Mesothelial cell of epicardium (in vitro differentiated cells): ENCODE measurements around the gene PRRT1. TPM values are rescaled to one million over a fixed set of nuclear protein-coding genes. Genes with fewer than 3 reads are reported as not detected.
A peak's percentile ranks its signal among the peaks of the same experiment; 100 is the strongest.

Experiments used
- DNase-seq, 2 experiments: peaks; one replicate each; pipeline ENCODE4 v3.0.0; 2021; ENCODE audit warnings: low spot score in 2 of 2; ENCODE audit not compliant: unreplicated experiment in 2 of 2
- H3K27ac Mint-ChIP-seq: 2 replicates; pipeline ENCODE4 v1.8.0; 2021; ENCODE audit warnings: mixed read lengths
- H3K27me3 Mint-ChIP-seq: 2 replicates; pipeline ENCODE4 v1.8.0; 2021; ENCODE audit warnings: low read depth, mixed read lengths
- H3K36me3 Mint-ChIP-seq: 2 replicates; pipeline ENCODE4 v1.8.0; 2021; ENCODE audit warnings: mixed read lengths
- H3K4me1 Mint-ChIP-seq: 2 replicates; pipeline ENCODE4 v1.8.0; 2021; ENCODE audit warnings: mixed read lengths
- H3K4me3 Mint-ChIP-seq: 2 replicates; pipeline ENCODE4 v1.8.0; 2021; ENCODE audit warnings: mild to moderate bottlenecking, moderate library complexity, mixed read lengths
- H3K9me3 Mint-ChIP-seq: 2 replicates; pipeline ENCODE4 v1.8.0; 2021; ENCODE audit warnings: mixed read lengths
- total RNA-seq: library from RNA; stranded (reverse); gene quantifications from 3 replicates; pipeline ENCODE4 v1.2.1, GENCODE V29; 2021
- TF ChIP-seq, protein P1 (sequence below): fragments of 200-600 bp; sonication (generic); IDR thresholded peaks from one replicate; pipeline ENCODE4 v1.5.0; 2021; ENCODE audit warnings: antibody characterized with exemption; ENCODE audit not compliant: unreplicated experiment

The PRRT1 gene
- total RNA-seq, 1 donor from 2014 or later: 3.0 TPM

DNA sequence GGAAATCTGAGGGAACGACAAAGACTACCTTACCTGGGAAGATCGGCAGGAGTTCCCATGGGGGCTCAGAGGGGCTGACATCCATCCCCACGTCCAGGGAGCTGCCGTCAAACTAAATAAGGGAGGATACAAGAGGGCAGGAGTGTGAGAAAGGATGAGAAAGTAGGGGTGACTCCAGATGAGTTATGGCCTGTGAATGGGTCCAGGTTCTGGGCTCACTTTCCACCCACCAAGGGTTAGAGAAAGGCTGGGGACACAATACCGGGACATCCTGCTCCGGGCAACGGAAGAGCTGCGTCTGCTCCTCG, 24.4 kb downstream of the PRRT1 start:
- TF ChIP-seq, protein P1, sequence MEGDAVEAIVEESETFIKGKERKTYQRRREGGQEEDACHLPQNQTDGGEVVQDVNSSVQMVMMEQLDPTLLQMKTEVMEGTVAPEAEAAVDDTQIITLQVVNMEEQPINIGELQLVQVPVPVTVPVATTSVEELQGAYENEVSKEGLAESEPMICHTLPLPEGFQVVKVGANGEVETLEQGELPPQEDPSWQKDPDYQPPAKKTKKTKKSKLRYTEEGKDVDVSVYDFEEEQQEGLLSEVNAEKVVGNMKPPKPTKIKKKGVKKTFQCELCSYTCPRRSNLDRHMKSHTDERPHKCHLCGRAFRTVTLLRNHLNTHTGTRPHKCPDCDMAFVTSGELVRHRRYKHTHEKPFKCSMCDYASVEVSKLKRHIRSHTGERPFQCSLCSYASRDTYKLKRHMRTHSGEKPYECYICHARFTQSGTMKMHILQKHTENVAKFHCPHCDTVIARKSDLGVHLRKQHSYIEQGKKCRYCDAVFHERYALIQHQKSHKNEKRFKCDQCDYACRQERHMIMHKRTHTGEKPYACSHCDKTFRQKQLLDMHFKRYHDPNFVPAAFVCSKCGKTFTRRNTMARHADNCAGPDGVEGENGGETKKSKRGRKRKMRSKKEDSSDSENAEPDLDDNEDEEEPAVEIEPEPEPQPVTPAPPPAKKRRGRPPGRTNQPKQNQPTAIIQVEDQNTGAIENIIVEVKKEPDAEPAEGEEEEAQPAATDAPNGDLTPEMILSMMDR: no peak
- no peak for DNase-seq
- Mint-ChIP-seq H3K9me3 (no peaks in the 10 kb centered on the region), H3K36me3 (peaks cover 13% of the 10 kb centered on the region), H3K4me1 (peaks cover 30% of the 10 kb centered on the region), H3K4me3 (peak overlapping the region; percentile 98), H3K27ac (peak overlapping the region; percentile 98), H3K27me3 (no peaks in the 10 kb centered on the region)

DNA sequence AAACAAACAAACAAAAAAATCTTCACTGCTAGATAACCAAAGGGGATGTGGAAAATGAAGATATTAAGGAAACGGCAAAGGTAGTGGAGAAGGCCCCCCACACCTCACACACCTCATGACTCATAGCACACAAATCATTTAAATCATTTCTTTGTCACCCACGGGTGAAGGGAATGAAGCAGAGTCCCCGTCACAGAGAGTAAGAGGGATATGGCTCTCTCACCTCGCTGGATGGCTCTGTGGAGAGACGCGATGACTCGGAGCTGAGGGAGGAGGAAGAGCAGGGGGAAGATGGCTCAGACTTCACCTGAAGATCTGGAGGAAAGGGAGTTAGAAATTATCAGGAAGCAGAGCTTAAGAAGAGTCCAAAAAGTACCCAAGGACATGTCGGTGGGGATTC, 24.9 kb downstream of the PRRT1 start:
- peaks cover 30% of the 10 kb centered on the region for H3K4me1 Mint-ChIP-seq
- H3K27me3 Mint-ChIP-seq: no peaks in the 10 kb centered on the region
- H3K4me3 Mint-ChIP-seq: peak overlapping the region; percentile 98

DNA sequence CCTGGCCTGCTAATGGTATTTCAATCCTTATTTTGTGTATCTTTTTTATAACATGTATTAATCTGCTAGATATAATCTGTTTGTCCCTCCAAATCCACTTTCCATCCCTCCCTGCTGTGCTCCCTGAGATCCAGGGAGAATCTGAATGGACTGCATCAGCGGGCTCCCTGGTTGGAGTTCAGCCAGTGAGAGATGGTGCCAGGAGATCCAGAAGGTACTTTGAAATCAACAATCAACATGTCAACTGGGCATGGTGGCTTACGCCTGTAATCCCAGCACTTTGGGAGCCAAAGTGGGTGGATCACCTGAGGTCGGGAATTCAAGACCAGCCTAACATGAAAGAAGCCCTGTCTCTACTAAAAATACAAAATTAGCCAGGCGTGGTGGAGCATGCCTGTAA, 28.1 kb downstream of the PRRT1 start:
- Mint-ChIP-seq H3K9me3 (no peaks in the 10 kb centered on the region), H3K36me3 (peaks cover 27% of the 10 kb centered on the region), H3K4me1 (peaks cover 23% of the 10 kb centered on the region), H3K27me3 (no peaks in the 10 kb centered on the region), H3K27ac (no peak overlapping the region), H3K4me3 (no peak overlapping the region)
- DNase-seq: no peak
- TF ChIP-seq, protein P1: no peak

More for the DNA sequence above, 24.9 kb downstream of the PRRT1 start:
- TF ChIP-seq, protein P1: no peak
- H3K9me3 Mint-ChIP-seq: no peaks in the 10 kb centered on the region
- peaks cover 17% of the 10 kb centered on the region for H3K36me3 Mint-ChIP-seq
- no peak for DNase-seq
- H3K27ac Mint-ChIP-seq: peak overlapping the region; percentile 98

DNA sequence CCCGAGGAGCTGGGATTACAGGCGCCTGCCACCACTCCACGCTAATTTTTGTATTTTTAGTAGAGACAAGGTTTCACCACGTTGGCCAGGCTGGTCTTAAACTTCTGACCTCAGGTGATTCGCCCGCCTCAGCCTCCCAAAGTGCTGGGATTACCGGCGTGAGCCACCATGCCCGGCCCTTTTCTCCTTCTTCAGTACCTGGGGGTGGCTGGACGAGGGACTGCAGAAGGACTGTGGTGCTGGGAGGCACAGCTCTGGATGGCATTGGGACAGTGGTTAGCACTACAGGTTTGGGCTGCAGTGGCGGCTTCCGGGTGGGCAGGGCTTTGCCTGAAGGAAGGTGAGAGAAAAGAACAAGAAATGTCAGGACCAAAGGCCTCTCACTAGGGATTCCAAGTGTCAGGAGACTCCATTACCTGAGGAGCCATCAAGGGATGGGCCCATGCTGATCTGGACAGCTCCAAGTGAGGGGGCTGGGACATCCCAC, 31.1 kb downstream of the PRRT1 start:
- H3K4me3 Mint-ChIP-seq: no peak overlapping the region
- TF ChIP-seq, protein P1: no peak
- peaks cover 5% of the 10 kb centered on the region for H3K4me1 Mint-ChIP-seq
- no peak for DNase-seq
- no peaks in the 10 kb centered on the region for H3K27me3 Mint-ChIP-seq
- H3K27ac Mint-ChIP-seq: no peak overlapping the region
- H3K36me3 Mint-ChIP-seq: peaks cover 31% of the 10 kb centered on the region
- H3K9me3 Mint-ChIP-seq: no peaks in the 10 kb centered on the region

DNA sequence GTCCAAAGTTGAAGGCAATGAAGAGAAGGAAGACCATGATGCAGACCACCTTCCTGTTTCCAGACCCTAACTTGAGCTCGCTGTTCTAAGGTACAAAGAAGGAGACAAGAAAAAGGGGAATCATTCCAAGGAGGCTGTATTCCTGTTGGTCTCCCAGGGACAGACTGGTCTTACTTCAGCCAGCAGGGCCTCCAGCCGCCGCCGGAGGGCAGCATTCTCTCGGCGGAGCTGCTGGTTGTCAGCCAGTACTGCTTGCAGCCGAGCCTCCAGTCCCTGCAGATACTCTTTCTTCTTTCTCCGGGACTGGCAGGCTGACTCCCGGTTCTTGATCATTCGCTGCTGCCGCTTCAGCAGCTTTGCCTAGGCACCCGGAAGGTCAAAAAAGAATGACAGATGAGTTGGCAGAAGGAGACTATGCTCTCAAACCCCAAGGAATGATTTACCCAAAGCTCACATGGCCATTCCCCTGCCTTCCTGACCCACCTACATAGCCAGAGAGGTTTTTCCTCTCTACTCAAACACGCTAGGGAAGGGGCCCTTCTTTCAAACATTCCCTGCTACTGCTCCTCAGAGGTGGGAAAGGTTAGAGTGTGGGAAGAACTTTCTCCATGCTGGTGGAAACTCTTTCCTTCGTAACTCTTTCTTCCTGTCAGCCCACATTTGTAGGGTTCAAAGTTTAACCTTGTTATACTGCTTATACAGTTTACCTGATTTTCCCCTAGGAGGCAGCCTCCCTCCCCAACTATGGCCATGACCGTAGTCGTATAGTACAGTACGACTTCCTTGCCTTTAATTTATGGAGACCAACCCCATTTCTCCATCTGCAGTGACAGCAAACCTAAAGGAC, 32.7 kb downstream of the PRRT1 start:
- Mint-ChIP-seq H3K9me3 (no peaks in the 10 kb centered on the region), H3K4me1 (peaks cover 11% of the 10 kb centered on the region), H3K27ac (peak overlapping the region; percentile 85), H3K27me3 (no peaks in the 10 kb centered on the region), H3K36me3 (peaks cover 29% of the 10 kb centered on the region), H3K4me3 (no peak overlapping the region)
- TF ChIP-seq, protein P1: peak; percentile 83
- peak; percentile 79 to 91 for DNase-seq
